ENCODE results near the gene MORC3. TPM values are rescaled to one million over a fixed set of nuclear protein-coding genes. Genes with fewer than 3 reads are reported as not detected.

MORC3 gene
- total and polyA plus RNA-seq, 2 of the 4 experiments (the other 2 are of a cell fraction) = 14.0 to 23.5 TPM

DNA sequence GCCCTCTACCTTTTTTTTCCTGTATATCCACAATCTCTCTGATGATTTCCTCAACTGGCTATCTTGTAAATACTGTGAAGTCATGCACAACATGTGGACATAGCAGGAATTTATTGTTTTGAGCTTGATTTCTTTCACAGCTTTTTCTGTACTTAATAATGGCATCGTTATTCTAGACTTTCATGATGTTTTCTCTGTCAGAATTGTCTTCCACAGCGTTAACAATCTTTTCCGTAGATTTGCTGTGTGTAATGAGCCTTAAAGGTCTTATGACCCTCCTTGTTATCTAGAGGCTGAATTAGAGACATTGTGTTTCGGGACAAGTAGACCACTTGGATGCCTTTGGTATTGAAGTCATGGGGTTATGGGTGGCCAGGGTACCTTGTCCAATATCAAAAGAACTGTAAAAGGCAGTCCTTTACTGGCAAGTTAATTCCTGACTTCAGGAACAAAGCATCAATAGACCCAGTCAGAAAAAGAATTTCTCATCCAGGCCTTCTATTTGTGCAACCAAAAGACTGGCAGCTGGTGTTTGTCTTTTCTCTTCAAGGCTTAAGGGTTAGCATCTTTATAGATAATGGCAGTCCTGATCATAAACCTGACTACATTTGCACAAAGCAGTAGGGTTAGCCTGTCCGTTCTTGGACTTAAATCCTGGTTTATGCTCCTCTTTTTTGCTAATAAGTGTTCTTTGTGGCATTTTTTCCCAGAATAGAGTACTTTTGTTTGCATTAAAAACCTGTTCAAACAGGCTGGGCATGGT lies 35.1 kb downstream of the MORC3 start:
- BruUV-seq (replicated peaks) = no TSS peak
- Histone ChIP-seq H2AK9ac (replicated peaks; ENCODE audit: low read depth, low read length, poor library complexity) (no peak overlapping the region), H3K4ac (ENCODE audit: low read depth, low read length) (no peak overlapping the region), H2AFZ (replicated peaks; ENCODE audit: low read length, poor library complexity) (no peak overlapping the region), H4K20me1 (ENCODE audit: insufficient read depth, low read length) (no peaks in the 10 kb centered on the region), H3K36me3 (ENCODE audit: control insufficient read depth, insufficient read depth, low read length) (peaks cover 30% of the 10 kb centered on the region), H3K9me3 (ENCODE audit: control insufficient read depth, insufficient read depth, low read length) (no peaks in the 10 kb centered on the region), H3K27me3 (ENCODE audit: control insufficient read depth, insufficient read depth, low read length) (no peaks in the 10 kb centered on the region), H3K4me1 (ENCODE audit: control insufficient read depth, insufficient read depth, low read length) (peaks cover 7% of the 10 kb centered on the region), H4K91ac (ENCODE audit: insufficient read depth, low read depth, low read length) (no peak overlapping the region), H4K8ac (ENCODE audit: low read depth in 2 of 2, low read length in 2 of 2) (no peak overlapping the region), H3K23ac (ENCODE audit: low read depth, low read length) (no peak overlapping the region), H3K79me1 (ENCODE audit: low read depth in 1 of 2, low read length in 2 of 2) (peaks cover 29 to 44% of the 10 kb centered on the region in 2 experiments), H3K18ac (ENCODE audit: low read depth, low read length) (no peak overlapping the region), H3K9ac (ENCODE audit: low read depth, low read length) (no peak overlapping the region), H3K4me3 (ENCODE audit: insufficient read depth, low read depth, low read length) (no peak overlapping the region), H2BK120ac (ENCODE audit: low read depth, low read length) (no peak overlapping the region), H2BK15ac (ENCODE audit: low read depth, low read length) (no peak overlapping the region), H3K14ac (replicated peaks; ENCODE audit: low read depth, low read length) (no peak overlapping the region), H2BK5ac (ENCODE audit: low read depth, low read length, poor library complexity, severe bottlenecking) (no peak overlapping the region), H3K4me2 (ENCODE audit: low read depth, low read length) (no peak overlapping the region), H4K5ac (ENCODE audit: low read depth, low read length) (no peak overlapping the region; the same call in 1 of the 2 replicates), H2AK5ac (ENCODE audit: low read depth, low read length) (no peak overlapping the region), H2BK20ac (ENCODE audit: low read depth, low read length) (no peak overlapping the region), H3K9me1 (ENCODE audit: insufficient read depth, low read length) (peaks cover 5% of the 10 kb centered on the region; the same call in 1 of the 2 replicates), H3K56ac (ENCODE audit: extremely low read depth, insufficient read depth, low read length) (no peak overlapping the region), H3K27ac (ENCODE audit: insufficient read depth, low read length) (no peak overlapping the region)
- WGBS, 2 experiments (ENCODE audit: extremely low coverage in 2 of 2, insufficient read length in 1 of 2) = 100% methylated on average over 1 of the region's 5 CpGs; no CpG with 5 or more reads in 1 of the 2 experiments
- dilution Hi-C loops (cut with HindIII; ENCODE audit: low sequenced_read_pairs, unreplicated experiment) (no loop called here), intact Hi-C loops (cut with micrococcal nuclease) (no loop called here), in situ Hi-C loops (cut with MboI; ENCODE audit: low sequenced_read_pairs) (no loop called here)
- TF ChIP-seq, protein P1, sequence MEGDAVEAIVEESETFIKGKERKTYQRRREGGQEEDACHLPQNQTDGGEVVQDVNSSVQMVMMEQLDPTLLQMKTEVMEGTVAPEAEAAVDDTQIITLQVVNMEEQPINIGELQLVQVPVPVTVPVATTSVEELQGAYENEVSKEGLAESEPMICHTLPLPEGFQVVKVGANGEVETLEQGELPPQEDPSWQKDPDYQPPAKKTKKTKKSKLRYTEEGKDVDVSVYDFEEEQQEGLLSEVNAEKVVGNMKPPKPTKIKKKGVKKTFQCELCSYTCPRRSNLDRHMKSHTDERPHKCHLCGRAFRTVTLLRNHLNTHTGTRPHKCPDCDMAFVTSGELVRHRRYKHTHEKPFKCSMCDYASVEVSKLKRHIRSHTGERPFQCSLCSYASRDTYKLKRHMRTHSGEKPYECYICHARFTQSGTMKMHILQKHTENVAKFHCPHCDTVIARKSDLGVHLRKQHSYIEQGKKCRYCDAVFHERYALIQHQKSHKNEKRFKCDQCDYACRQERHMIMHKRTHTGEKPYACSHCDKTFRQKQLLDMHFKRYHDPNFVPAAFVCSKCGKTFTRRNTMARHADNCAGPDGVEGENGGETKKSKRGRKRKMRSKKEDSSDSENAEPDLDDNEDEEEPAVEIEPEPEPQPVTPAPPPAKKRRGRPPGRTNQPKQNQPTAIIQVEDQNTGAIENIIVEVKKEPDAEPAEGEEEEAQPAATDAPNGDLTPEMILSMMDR (conservative IDR thresholded peaks at IDR 0.05; ENCODE audit: low read depth, low read length) = no peak
- TF ChIP-seq NFE2L2 (IDR thresholded peaks at IDR 0.05; ENCODE audit: low read depth, low read length) (no peak), RFX5 (IDR thresholded peaks at IDR 0.05; ENCODE audit: low read depth, low read length) (no peak), CHD1 (IDR thresholded peaks at IDR 0.05; ENCODE audit: low read depth, low read length) (no peak), RAD21 (IDR thresholded peaks at IDR 0.05; ENCODE audit: low read length) (no peak)
- TF ChIP-seq, protein P2, sequence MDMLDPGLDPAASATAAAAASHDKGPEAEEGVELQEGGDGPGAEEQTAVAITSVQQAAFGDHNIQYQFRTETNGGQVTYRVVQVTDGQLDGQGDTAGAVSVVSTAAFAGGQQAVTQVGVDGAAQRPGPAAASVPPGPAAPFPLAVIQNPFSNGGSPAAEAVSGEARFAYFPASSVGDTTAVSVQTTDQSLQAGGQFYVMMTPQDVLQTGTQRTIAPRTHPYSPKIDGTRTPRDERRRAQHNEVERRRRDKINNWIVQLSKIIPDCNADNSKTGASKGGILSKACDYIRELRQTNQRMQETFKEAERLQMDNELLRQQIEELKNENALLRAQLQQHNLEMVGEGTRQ (IDR thresholded peaks at IDR 0.05; ENCODE audit: low read depth, low read length) = no peak
- no peak for DNase-seq
- POLR2A ChIA-PET (ENCODE audit: unreplicated experiment) = interaction anchor here (0.6 kb wide), 1 partner anchor 387 kb away, joined by 5 read pairs; no protein-coding TSS in a partner anchor
- CTCF ChIA-PET = no interaction called here
- no peak for ATAC-seq (ENCODE audit: low read depth)

Measured in IMR-90 (cell line).